GM19467 (cell line): ENCODE results near the gene BAIAP2.

Experiments used
- ATAC-seq: cut with Tn5 transposase; IDR thresholded peaks from one replicate; pipeline ENCODE4 v1.9.1; 2021; ENCODE audit warnings: mild to moderate bottlenecking, moderate library complexity; ENCODE audit not compliant: unreplicated experiment

The BAIAP2 gene

GRCh38 chr17:81154961-81155360, 120.0 kb downstream of the BAIAP2 start:
- ATAC-seq, result no peak

- ATAC-seq, result no peak
Observed at GRCh38 chr17:81156866-81157805, 122.2 kb downstream of the BAIAP2 start.

- no peak for ATAC-seq
Observed at GRCh38 chr17:81157848-81158687, 123.1 kb downstream of the BAIAP2 start.

- no peak for ATAC-seq
Observed at GRCh38 chr17:81158688-81159590, 124.0 kb downstream of the BAIAP2 start.

GRCh38 chr17:81159611-81160265, 124.8 kb downstream of the BAIAP2 start:
- no peak for ATAC-seq

- ATAC-seq, result no peak
Observed at GRCh38 chr17:81160306-81160705, 125.4 kb downstream of the BAIAP2 start.

GRCh38 chr17:81160747-81161453, 125.9 kb downstream of the BAIAP2 start:
- no peak for ATAC-seq

GRCh38 chr17:81161536-81161935, 126.6 kb downstream of the BAIAP2 start:
- no peak for ATAC-seq

- no peak for ATAC-seq
Observed at GRCh38 chr17:81161972-81162371, 127.0 kb downstream of the BAIAP2 start.

- ATAC-seq, result no peak
Observed at GRCh38 chr17:81162491-81162890, 127.5 kb downstream of the BAIAP2 start.

GRCh38 chr17:81163051-81163695, 128.2 kb downstream of the BAIAP2 start:
- ATAC-seq, result no peak

GRCh38 chr17:81163703-81164370, 128.9 kb downstream of the BAIAP2 start:
- no peak for ATAC-seq

GRCh38 chr17:81164371-81165245, 129.7 kb downstream of the BAIAP2 start:
- ATAC-seq, result no peak

- ATAC-seq, result no peak
Observed at GRCh38 chr17:81165246-81166032, 130.5 kb downstream of the BAIAP2 start, which contains the start of gene PVALEF. TSS of gene PVALEF (plus strand) at chr17:81165507. CDS start at chr17:81181227, 15,720 bp downstream.

GRCh38 chr17:81166033-81166492, 131.1 kb downstream of the BAIAP2 start, which contains the start of gene AATK:
TSS of gene AATK (minus strand) at chr17:81166221. CDS start at chr17:81165992, 229 bp downstream.
- ATAC-seq, result no peak
